H9 (cell line): ENCODE measurements around the gene HMGXB4. TPM values are rescaled to one million over a fixed set of nuclear protein-coding genes. Genes with fewer than 3 reads are reported as not detected.

Experiments
- DNase-seq: peaks from one replicate; pipeline ENCODE4 v3.0.0-alpha.2; 2017
- H2AFZ ChIP-seq: one replicate; pipeline ENCODE4 v1.6.1; 2013; ENCODE audit warnings: mild to moderate bottlenecking, low read length, control low read depth, moderate library complexity
- H2AK5ac ChIP-seq: 2 replicates; pipeline ENCODE4 v1.6.1; 2013; ENCODE audit warnings: low read length, control low read depth, mixed read lengths; ENCODE audit not compliant: insufficient read length
- H2BK120ac ChIP-seq: one replicate; pipeline ENCODE4 v1.6.1; 2013; ENCODE audit warnings: low read depth, mild to moderate bottlenecking, low read length, control low read depth, inconsistent platforms; ENCODE audit not compliant: poor library complexity, severe bottlenecking
- H2BK12ac ChIP-seq: 2 replicates; pipeline ENCODE4 v1.6.1; 2013; ENCODE audit warnings: low read length, control low read depth, mixed read lengths, low read depth; ENCODE audit not compliant: insufficient read length
- H2BK15ac ChIP-seq: 2 replicates; pipeline ENCODE4 v1.6.1; 2013; ENCODE audit warnings: low read depth, low read length, control low read depth
- H2BK20ac ChIP-seq: one replicate; pipeline ENCODE4 v1.6.1; 2013; ENCODE audit warnings: low read depth, mild to moderate bottlenecking, low read length, control low read depth, inconsistent platforms; ENCODE audit not compliant: poor library complexity, severe bottlenecking
- H2BK5ac ChIP-seq: 2 replicates; pipeline ENCODE4 v1.6.1; 2013; ENCODE audit warnings: low read length, control low read depth, mixed read lengths; ENCODE audit not compliant: insufficient read length
- H3K14ac ChIP-seq: 2 replicates; pipeline ENCODE4 v1.6.1; 2013; ENCODE audit warnings: low read length, control low read depth; ENCODE audit not compliant: insufficient read depth
- H3K18ac ChIP-seq: 2 replicates; pipeline ENCODE4 v1.6.1; 2013; ENCODE audit warnings: low read depth, mild to moderate bottlenecking, mixed read lengths, low read length, control low read depth; ENCODE audit not compliant: insufficient read length
- H3K23ac ChIP-seq: 2 replicates; pipeline ENCODE4 v1.6.1; 2013; ENCODE audit warnings: low read length, control low read depth, mixed read lengths, low read depth; ENCODE audit not compliant: insufficient read length
- H3K23me2 ChIP-seq: 2 replicates; pipeline ENCODE4 v1.6.1; 2013; ENCODE audit warnings: low read depth, mild to moderate bottlenecking, mixed read lengths, low read length, control low read depth; ENCODE audit not compliant: insufficient read length, poor library complexity, severe bottlenecking
- H3K27ac ChIP-seq: 2 replicates; pipeline ENCODE4 v1.5.1; 2013; ENCODE audit warnings: low read length, control low read depth, mixed read lengths, low read depth; ENCODE audit not compliant: insufficient read length
- H3K27me3 ChIP-seq: 2 replicates; pipeline ENCODE4 v1.6.1; 2013; ENCODE audit warnings: low read length, control low read depth, inconsistent platforms; ENCODE audit not compliant: insufficient read depth
- H3K4ac ChIP-seq: 2 replicates; pipeline ENCODE4 v1.6.1; 2013; ENCODE audit warnings: low read depth, mild to moderate bottlenecking, control low read depth, inconsistent platforms, low read length, moderate library complexity
- H3K4me1 ChIP-seq: 2 replicates; pipeline ENCODE4 v1.6.1; 2013; ENCODE audit warnings: low read length, control low read depth, inconsistent platforms; ENCODE audit not compliant: insufficient read depth
- H3K4me2 ChIP-seq: 2 replicates; pipeline ENCODE4 v1.6.1; 2013; ENCODE audit warnings: low read length, control low read depth, mixed read lengths; ENCODE audit not compliant: insufficient read length, insufficient read depth
- H3K56ac ChIP-seq: 2 replicates; pipeline ENCODE4 v1.6.1; 2013; ENCODE audit warnings: low read depth, mild to moderate bottlenecking, mixed read lengths, low read length, control low read depth; ENCODE audit not compliant: insufficient read length
- H3K79me1 ChIP-seq: 2 replicates; pipeline ENCODE4 v1.6.1; 2013; ENCODE audit warnings: low read depth, mild to moderate bottlenecking, moderate library complexity, low read length, control low read depth, inconsistent platforms; ENCODE audit not compliant: insufficient read depth, poor library complexity, severe bottlenecking
- H3K79me2 ChIP-seq: 2 replicates; pipeline ENCODE4 v1.6.1; 2013; ENCODE audit warnings: low read length, control low read depth, inconsistent platforms; ENCODE audit not compliant: insufficient read depth
- H3K9ac ChIP-seq: 2 replicates; pipeline ENCODE4 v1.6.1; 2013; ENCODE audit warnings: low read length, control low read depth, mixed read lengths; ENCODE audit not compliant: insufficient read length; ENCODE audit errors: extremely low read depth
- H3K9me3 ChIP-seq: one replicate; pipeline ENCODE4 v1.6.1; 2013; ENCODE audit warnings: low read depth, low read length, inconsistent platforms; ENCODE audit not compliant: control insufficient read depth
- H3T11ph ChIP-seq: one replicate; pipeline ENCODE4 v1.6.1; 2013; ENCODE audit warnings: mild to moderate bottlenecking, low read length, control low read depth, inconsistent platforms
- H4K20me1 ChIP-seq: one replicate; pipeline ENCODE4 v1.6.1; 2013; ENCODE audit not compliant: control insufficient read depth, insufficient read length, insufficient read depth
- H4K5ac ChIP-seq: 2 replicates; pipeline ENCODE4 v1.6.1; 2013; ENCODE audit warnings: low read depth, mild to moderate bottlenecking, mixed read lengths, low read length, control low read depth; ENCODE audit not compliant: insufficient read length
- H4K8ac ChIP-seq: replicated peaks from 2 replicates; pipeline ENCODE4 v1.6.1; 2013; ENCODE audit warnings: low read length, control low read depth, mixed read lengths, low read depth; ENCODE audit not compliant: insufficient read length
- H4K91ac ChIP-seq: 2 replicates; pipeline ENCODE4 v1.6.1; 2013; ENCODE audit warnings: low read depth, mild to moderate bottlenecking, moderate library complexity, mixed read lengths, low read length, control low read depth; ENCODE audit not compliant: insufficient read length
- H3K27ac Mint-ChIP-seq, 3 experiments: 2 replicates in 2 of 3; 3 replicates in 1 of 3; pipeline ENCODE4 v1.8.0; 2020 to 2021; ENCODE audit warnings: mixed read lengths in 3 of 3, mild to moderate bottlenecking in 1 of 3, moderate library complexity in 1 of 3
- H3K27me3 Mint-ChIP-seq: 2 replicates; pipeline ENCODE4 v1.8.0; 2021; ENCODE audit warnings: low read depth, mild to moderate bottlenecking, moderate library complexity, mixed read lengths
- H3K36me3 Mint-ChIP-seq, 3 experiments: 2 replicates in 2 of 3; 3 replicates in 1 of 3; pipeline ENCODE4 v1.8.0; 2020 to 2021; ENCODE audit warnings: low read depth in 3 of 3, mixed read lengths in 3 of 3; ENCODE audit not compliant: insufficient read depth in 1 of 3
- H3K4me1 Mint-ChIP-seq, 2 experiments: 2 replicates each; pipeline ENCODE4 v1.8.0; 2020; ENCODE audit warnings: mixed read lengths in 2 of 2
- H3K4me3 Mint-ChIP-seq, 2 experiments: 2 replicates in 1 of 2; 3 replicates in 1 of 2; pipeline ENCODE4 v1.8.0; 2020 to 2021; ENCODE audit warnings: mild to moderate bottlenecking in 2 of 2, mixed read lengths in 2 of 2, moderate library complexity in 1 of 2
- H3K9me3 Mint-ChIP-seq, 2 experiments: 2 replicates in 1 of 2; 3 replicates in 1 of 2; pipeline ENCODE4 v1.8.0; 2020; ENCODE audit warnings: mild to moderate bottlenecking in 2 of 2, mixed read lengths in 2 of 2, moderate library complexity in 1 of 2
- WGBS: extraction: QIAGEN DNeasy Blood & Tissue Kit; methylation state at CpG from one replicate; pipeline ENCODE4 v1.1.7; 2013; ENCODE audit warnings: missing lambda C conversion rate, low lambda C conversion rate, mixed read lengths; ENCODE audit not compliant: insufficient read length; ENCODE audit errors: extremely low coverage; 5-methylcytosine and 5-hydroxymethylcytosine counted together
- total RNA-seq: library from RNA; stranded (reverse); gene quantifications from 2 replicates; pipeline ENCODE4 v1.2.1, GENCODE V29; 2021
- TF ChIP-seq, protein P1 (sequence below): fragments of 200-600 bp; sonication (generic); conservative IDR thresholded peaks from 3 replicates; pipeline ENCODE4 v1.8.0; 2021; ENCODE audit warnings: antibody characterized with exemption, mild to moderate bottlenecking

Gene HMGXB4
- total RNA-seq, 1 experiment from 2014 or later, result 33.5 TPM

DNA sequence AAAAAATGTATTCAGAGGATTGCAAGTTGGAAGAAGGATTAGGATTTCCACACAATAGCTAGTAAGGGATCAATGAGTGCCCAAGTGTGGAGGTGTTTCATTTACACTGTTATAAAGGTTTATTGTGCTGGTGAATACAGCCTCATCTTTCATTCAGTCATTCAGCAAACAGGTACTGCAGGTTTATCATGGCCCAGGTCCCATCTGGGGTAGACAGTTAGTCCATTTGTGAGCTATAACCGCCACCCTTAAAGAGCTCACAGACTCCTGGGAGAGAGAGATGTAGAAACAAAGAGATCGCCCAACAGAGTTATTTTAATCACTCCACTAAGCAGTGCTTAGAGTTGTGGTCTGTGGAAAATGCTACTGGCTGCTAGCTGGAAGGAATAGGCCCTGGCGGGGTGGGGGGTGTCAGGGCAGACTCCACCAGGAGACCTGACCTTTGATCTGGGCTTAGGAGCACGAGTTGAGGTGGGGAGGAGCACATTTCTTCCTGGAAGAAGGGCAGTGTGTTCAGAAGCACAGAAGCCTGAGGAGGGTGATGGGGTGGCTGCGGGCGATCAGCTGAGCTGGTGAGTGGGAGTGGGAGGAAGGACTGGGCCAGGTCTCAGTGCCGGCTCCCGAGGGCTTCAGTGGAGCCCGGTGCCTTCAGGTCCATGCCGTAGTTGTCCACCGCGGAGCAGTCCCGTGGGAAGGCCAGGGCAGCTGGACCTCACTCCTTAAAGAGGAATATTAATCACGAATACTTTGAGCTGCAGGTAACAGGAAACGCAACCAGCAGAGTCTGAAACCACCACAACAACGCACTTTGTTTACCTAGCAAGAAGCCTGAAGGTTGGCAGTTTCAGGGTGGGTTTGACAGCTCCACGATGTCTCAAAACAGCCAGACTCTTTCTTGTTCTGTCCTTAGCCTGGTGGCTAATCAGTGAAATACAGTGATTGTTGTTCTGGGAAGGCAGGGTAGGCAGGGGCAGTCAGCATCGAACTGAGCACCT is 53.6 kb downstream of the HMGXB4 start:
- Histone ChIP-seq H3K56ac (no peak overlapping the region), H3K79me1 (no peaks in the 10 kb centered on the region), H4K20me1 (peaks cover 5% of the 10 kb centered on the region), H3K14ac (no peak overlapping the region), H4K91ac (no peak overlapping the region), H3K9me3 (no peaks in the 10 kb centered on the region), H2AK5ac (no peak overlapping the region), H2BK5ac (no peak overlapping the region), H2BK120ac (no peak overlapping the region), H2BK20ac (no peak overlapping the region), H2BK15ac (no peak overlapping the region), H2BK12ac (no peak overlapping the region), H3K79me2 (no peaks in the 10 kb centered on the region), H3K27me3 (no peaks in the 10 kb centered on the region), H4K8ac (no peak overlapping the region), H3K23me2 (no peaks in the 10 kb centered on the region), H3K18ac (no peak overlapping the region), H4K5ac (no peak overlapping the region), H3K4me2 (no peak overlapping the region), H3K9ac (no peak overlapping the region), H3K27ac (no peak overlapping the region), H2AFZ (no peak overlapping the region), H3K4me1 (no peaks in the 10 kb centered on the region), H3K23ac (no peak overlapping the region), H3K4ac (no peak overlapping the region), H3T11ph (no peak overlapping the region)
- TF ChIP-seq, protein P1, sequence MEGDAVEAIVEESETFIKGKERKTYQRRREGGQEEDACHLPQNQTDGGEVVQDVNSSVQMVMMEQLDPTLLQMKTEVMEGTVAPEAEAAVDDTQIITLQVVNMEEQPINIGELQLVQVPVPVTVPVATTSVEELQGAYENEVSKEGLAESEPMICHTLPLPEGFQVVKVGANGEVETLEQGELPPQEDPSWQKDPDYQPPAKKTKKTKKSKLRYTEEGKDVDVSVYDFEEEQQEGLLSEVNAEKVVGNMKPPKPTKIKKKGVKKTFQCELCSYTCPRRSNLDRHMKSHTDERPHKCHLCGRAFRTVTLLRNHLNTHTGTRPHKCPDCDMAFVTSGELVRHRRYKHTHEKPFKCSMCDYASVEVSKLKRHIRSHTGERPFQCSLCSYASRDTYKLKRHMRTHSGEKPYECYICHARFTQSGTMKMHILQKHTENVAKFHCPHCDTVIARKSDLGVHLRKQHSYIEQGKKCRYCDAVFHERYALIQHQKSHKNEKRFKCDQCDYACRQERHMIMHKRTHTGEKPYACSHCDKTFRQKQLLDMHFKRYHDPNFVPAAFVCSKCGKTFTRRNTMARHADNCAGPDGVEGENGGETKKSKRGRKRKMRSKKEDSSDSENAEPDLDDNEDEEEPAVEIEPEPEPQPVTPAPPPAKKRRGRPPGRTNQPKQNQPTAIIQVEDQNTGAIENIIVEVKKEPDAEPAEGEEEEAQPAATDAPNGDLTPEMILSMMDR, result no peak
- Mint-ChIP-seq H3K4me3 (no peak overlapping the region; a peak in 1 of 5 replicates), H3K9me3 (no peaks in the 10 kb centered on the region), H3K27me3 (no peaks in the 10 kb centered on the region), H3K36me3 (no peaks in the 10 kb centered on the region; a peak in 1 of 7 replicates), H3K4me1 (peaks cover 20 to 25% of the 10 kb centered on the region in 2 experiments), H3K27ac (peak overlapping the region in 1 of 3 experiments; percentile 74; a peak in 3 of 7 replicates)
- WGBS, result no CpG with 5 or more reads among the region's 18 CpGs
- no peak for DNase-seq
